Neural cell (in vitro differentiated cells): ENCODE measurements around the gene EAPP. TPM values are rescaled to one million over a fixed set of nuclear protein-coding genes. Genes with fewer than 3 reads are reported as not detected.

Experiments
- H2AFZ ChIP-seq: fragments of 200-600, 300-800 bp; sonication (generic), shearing (Covaris generic); 2 replicates; pipeline ENCODE4 v1.6.0; 2014; ENCODE audit warnings: low read depth, mild to moderate bottlenecking, antibody characterized with exemption, low read length, moderate library complexity
- H3F3A ChIP-seq: fragments of 200-600 bp; shearing (Covaris generic); 2 replicates; pipeline ENCODE4 v1.6.1; 2016; ENCODE audit warnings: mild to moderate bottlenecking, moderate library complexity, mixed read lengths, antibody characterized with exemption, low read length; ENCODE audit not compliant: insufficient read depth, poor library complexity, severe bottlenecking
- H3K27ac ChIP-seq: fragments of 200-600, 300-800 bp; sonication (generic), shearing (Covaris generic); 2 replicates; pipeline ENCODE4 v1.5.1; 2014; ENCODE audit warnings: mild to moderate bottlenecking, low read length, moderate library complexity
- H3K27me3 ChIP-seq: fragments of 300-800, 200-600 bp; sonication (generic), shearing (Covaris generic); 2 replicates; pipeline ENCODE4 v1.6.0; 2014; ENCODE audit warnings: mild to moderate bottlenecking, low read depth, low read length, moderate library complexity; ENCODE audit not compliant: insufficient read depth
- H3K36me3 ChIP-seq: fragments of 300-800, 200-600 bp; sonication (generic), shearing (Covaris generic); 2 replicates; pipeline ENCODE4 v1.5.1; 2014; ENCODE audit warnings: mild to moderate bottlenecking, antibody characterized with exemption, low read length, moderate library complexity; ENCODE audit not compliant: insufficient read depth
- H3K4me2 ChIP-seq: fragments of 300-800, 200-600 bp; sonication (generic), shearing (Covaris generic); 2 replicates; pipeline ENCODE4 v1.6.0; 2014; ENCODE audit warnings: mild to moderate bottlenecking, low read length
- H3K4me3 ChIP-seq: fragments of 300-800, 200-600 bp; sonication (generic), shearing (Covaris generic); 2 replicates; pipeline ENCODE4 v1.5.1; 2014; ENCODE audit warnings: mild to moderate bottlenecking, low read length, moderate library complexity
- H3K79me2 ChIP-seq: fragments of 200-600 bp; shearing (Covaris generic); replicated peaks from 2 replicates; pipeline ENCODE4 v1.6.0; 2014; ENCODE audit warnings: mild to moderate bottlenecking, low read length, moderate library complexity; ENCODE audit not compliant: insufficient read depth
- H3K9ac ChIP-seq: fragments of 300-800, 200-600 bp; sonication (generic), shearing (Covaris generic); 2 replicates; pipeline ENCODE4 v1.6.1; 2016; ENCODE audit warnings: mild to moderate bottlenecking, low read length, mixed read lengths
- H3K9me2 ChIP-seq: fragments of 200-600 bp; shearing (Covaris generic); 2 replicates; pipeline ENCODE4 v1.6.1; 2016; ENCODE audit warnings: mild to moderate bottlenecking, low read length, mixed read lengths; ENCODE audit not compliant: insufficient read depth
- H3K9me3 ChIP-seq: fragments of 200-600, 300-800 bp; sonication (generic), shearing (Covaris generic); 2 replicates; pipeline ENCODE4 v1.6.1; 2016; ENCODE audit warnings: mild to moderate bottlenecking, mixed run types, low read length, moderate library complexity, mixed read lengths
- H4K20me1 ChIP-seq: fragments of 200-600 bp; shearing (Covaris generic); 2 replicates; pipeline ENCODE4 v1.6.1; 2016; ENCODE audit warnings: mild to moderate bottlenecking, mixed run types; ENCODE audit not compliant: insufficient read depth
- EP300 ChIP-seq: fragments of 450-650 bp; conservative IDR thresholded peaks from 2 replicates; pipeline ENCODE4 v1.6.1; 2014; ENCODE audit warnings: antibody characterized with exemption, mild to moderate bottlenecking, moderate library complexity; ENCODE audit not compliant: poor library complexity, severe bottlenecking
- EZH2 ChIP-seq: fragments of 200-600, 300-800 bp; shearing (Covaris generic), sonication (generic); IDR thresholded peaks from 2 replicates; pipeline ENCODE4 v1.6.1; 2014; ENCODE audit warnings: antibody characterized with exemption, low read length, borderline replicate concordance, mild to moderate bottlenecking; ENCODE audit not compliant: insufficient read depth, poor library complexity, severe bottlenecking
- MXI1 ChIP-seq: fragments of 450-650 bp; conservative IDR thresholded peaks from 2 replicates; pipeline ENCODE4 v1.6.1; 2014; ENCODE audit warnings: antibody characterized with exemption, mild to moderate bottlenecking; ENCODE audit not compliant: poor library complexity, severe bottlenecking
- POLR2AphosphoS5 ChIP-seq: IDR thresholded peaks from 2 replicates; pipeline ENCODE4 v1.6.1; 2012
- RAD21 ChIP-seq: fragments of 450-650 bp; conservative IDR thresholded peaks from 2 replicates; pipeline ENCODE4 v1.6.1; 2014; ENCODE audit warnings: antibody characterized with exemption, mild to moderate bottlenecking, moderate library complexity
- REST ChIP-seq: IDR thresholded peaks from 2 replicates; pipeline ENCODE4 v1.6.1; 2012; ENCODE audit warnings: borderline replicate concordance
- SMC3 ChIP-seq: fragments of 450-650 bp; conservative IDR thresholded peaks from 2 replicates; pipeline ENCODE4 v1.6.1; 2014; ENCODE audit warnings: antibody characterized with exemption, mild to moderate bottlenecking, moderate library complexity; ENCODE audit not compliant: poor library complexity
- TAF1 ChIP-seq: IDR thresholded peaks from 2 replicates; pipeline ENCODE4 v1.6.1; 2012; ENCODE audit warnings: low read depth
- polyA plus RNA-seq: library from polyadenylated mRNA; depleted of rRNA; stranded (reverse); fragments of >200 nt; gene quantifications from 2 replicates; pipeline ENCODE4 v1.2.3, GENCODE V29; 2014
- TF ChIP-seq, protein P1 (sequence below): fragments of 450-650 bp; IDR thresholded peaks from 2 replicates; pipeline ENCODE4 v1.5.1; 2014; ENCODE audit warnings: antibody characterized with exemption, mild to moderate bottlenecking, moderate library complexity; ENCODE audit not compliant: poor library complexity, severe bottlenecking

EAPP gene
- polyA plus RNA-seq, 1 donor from 2014 or later = 112 TPM

GRCh38 chr14:34502545-34503225, 36.8 kb downstream of the EAPP start:
- no peak overlapping the region for H3K4me3 ChIP-seq
- no peaks in the 10 kb centered on the region for H4K20me1 ChIP-seq
- no peak overlapping the region for H3K9ac ChIP-seq
- no peaks in the 10 kb centered on the region for H3K9me2 ChIP-seq
- no peak overlapping the region for H2AFZ ChIP-seq
- H3K9me3 ChIP-seq = no peaks in the 10 kb centered on the region
- no peaks in the 10 kb centered on the region for H3K36me3 ChIP-seq
- H3K27ac ChIP-seq = no peak overlapping the region
- no peaks in the 10 kb centered on the region for H3K79me2 ChIP-seq
- no peaks in the 10 kb centered on the region for H3K27me3 ChIP-seq
- TF ChIP-seq REST = no peak
- no peak for TF ChIP-seq SMC3
- no peak for TF ChIP-seq EZH2
- no peak for TF ChIP-seq MXI1
- TF ChIP-seq, protein P1, sequence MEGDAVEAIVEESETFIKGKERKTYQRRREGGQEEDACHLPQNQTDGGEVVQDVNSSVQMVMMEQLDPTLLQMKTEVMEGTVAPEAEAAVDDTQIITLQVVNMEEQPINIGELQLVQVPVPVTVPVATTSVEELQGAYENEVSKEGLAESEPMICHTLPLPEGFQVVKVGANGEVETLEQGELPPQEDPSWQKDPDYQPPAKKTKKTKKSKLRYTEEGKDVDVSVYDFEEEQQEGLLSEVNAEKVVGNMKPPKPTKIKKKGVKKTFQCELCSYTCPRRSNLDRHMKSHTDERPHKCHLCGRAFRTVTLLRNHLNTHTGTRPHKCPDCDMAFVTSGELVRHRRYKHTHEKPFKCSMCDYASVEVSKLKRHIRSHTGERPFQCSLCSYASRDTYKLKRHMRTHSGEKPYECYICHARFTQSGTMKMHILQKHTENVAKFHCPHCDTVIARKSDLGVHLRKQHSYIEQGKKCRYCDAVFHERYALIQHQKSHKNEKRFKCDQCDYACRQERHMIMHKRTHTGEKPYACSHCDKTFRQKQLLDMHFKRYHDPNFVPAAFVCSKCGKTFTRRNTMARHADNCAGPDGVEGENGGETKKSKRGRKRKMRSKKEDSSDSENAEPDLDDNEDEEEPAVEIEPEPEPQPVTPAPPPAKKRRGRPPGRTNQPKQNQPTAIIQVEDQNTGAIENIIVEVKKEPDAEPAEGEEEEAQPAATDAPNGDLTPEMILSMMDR = no peak
- no peak for TF ChIP-seq RAD21
- TF ChIP-seq POLR2AphosphoS5 = no peak
- H3F3A ChIP-seq = no peaks in the 10 kb centered on the region
- no peak overlapping the region for H3K4me2 ChIP-seq

DNA sequence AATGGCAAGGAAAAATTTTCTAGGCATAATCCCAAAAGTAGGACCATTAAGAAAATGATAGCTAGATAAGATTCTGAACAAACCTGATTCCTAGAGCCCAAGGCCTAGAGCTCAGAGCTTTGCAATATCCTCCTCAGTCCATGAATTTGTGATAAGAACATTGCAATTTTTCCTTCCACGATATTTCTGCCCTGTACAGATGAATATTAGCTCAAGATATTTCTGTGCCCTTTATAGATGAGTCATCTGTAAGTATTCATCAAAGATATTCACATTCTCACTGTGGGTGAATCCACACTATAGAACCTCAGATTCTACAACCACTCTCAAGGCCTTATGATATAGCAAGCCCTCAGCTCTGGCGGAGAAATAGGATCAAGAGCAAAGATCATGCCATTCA, 37.5 kb downstream of the EAPP start:
- no peaks in the 10 kb centered on the region for H4K20me1 ChIP-seq
- H3K36me3 ChIP-seq = no peaks in the 10 kb centered on the region
- no peaks in the 10 kb centered on the region for H3K9me2 ChIP-seq
- H3K4me2 ChIP-seq = no peak overlapping the region
- no peak for TF ChIP-seq RAD21
- TF ChIP-seq POLR2AphosphoS5 = no peak
- TF ChIP-seq EP300 = no peak
- no peak for TF ChIP-seq TAF1
- TF ChIP-seq REST = no peak
- TF ChIP-seq EZH2 = no peak
- TF ChIP-seq, protein P1 = no peak
- no peak for TF ChIP-seq SMC3
- no peak for TF ChIP-seq MXI1
- no peaks in the 10 kb centered on the region for H3K9me3 ChIP-seq
- no peak overlapping the region for H3K27ac ChIP-seq
- H3K4me3 ChIP-seq = no peak overlapping the region
- H3F3A ChIP-seq = no peaks in the 10 kb centered on the region
- H3K27me3 ChIP-seq = no peaks in the 10 kb centered on the region
- no peaks in the 10 kb centered on the region for H3K79me2 ChIP-seq
- H2AFZ ChIP-seq = no peak overlapping the region
- H3K9ac ChIP-seq = no peak overlapping the region
